ENCODE data around the gene PRKN.

Gene PRKN

GRCh38 chr6:162325826-162326225 lies 401.7 kb downstream of the PRKN start:
- Histone ChIP-seq H3K27ac (ENCODE audit: insufficient read depth, low read depth, low read length, poor library complexity, severe bottlenecking) (no peak overlapping the region), H3K4me1 (ENCODE audit: control insufficient read depth, insufficient read depth, low read length) (no peaks in the 10 kb centered on the region), H3K27me3 (ENCODE audit: control insufficient read depth, insufficient read depth, low read length, poor library complexity, severe bottlenecking) (no peaks in the 10 kb centered on the region), H3K9me3 (ENCODE audit: control insufficient read depth, low read length) (peaks cover 3% of the 10 kb centered on the region), H3K36me3 (ENCODE audit: control insufficient read depth, insufficient read depth, low read length) (no peaks in the 10 kb centered on the region), H3K4me3 (ENCODE audit: insufficient read depth, low read depth, low read length) (no peak overlapping the region)
- WGBS, 2 experiments, result 93% methylated on average over 3 of the region's 4 CpGs

GRCh38 chr6:162325051-162325450 lies 402.5 kb downstream of the PRKN start:
- H3K4me1 ChIP-seq (ENCODE audit: control insufficient read depth, insufficient read depth, low read length), result no peaks in the 10 kb centered on the region
- no peak overlapping the region for H3K27ac ChIP-seq (ENCODE audit: insufficient read depth, low read depth, low read length, poor library complexity, severe bottlenecking)
- peaks cover 3% of the 10 kb centered on the region for H3K9me3 ChIP-seq (ENCODE audit: control insufficient read depth, low read length)
- no peaks in the 10 kb centered on the region for H3K36me3 ChIP-seq (ENCODE audit: control insufficient read depth, insufficient read depth, low read length)
- H3K27me3 ChIP-seq (ENCODE audit: control insufficient read depth, insufficient read depth, low read length, poor library complexity, severe bottlenecking), result no peaks in the 10 kb centered on the region
- H3K4me3 ChIP-seq (ENCODE audit: insufficient read depth, low read depth, low read length), result no peak overlapping the region
- WGBS, 2 experiments, result 93 to 98% methylated on average over 4 of the region's 4 CpGs

GRCh38 chr6:162315291-162315690 lies 412.3 kb downstream of the PRKN start:
- H3K4me1 ChIP-seq (ENCODE audit: control insufficient read depth, insufficient read depth, low read length), result no peaks in the 10 kb centered on the region
- 88 to 100% methylated on average over 2 of the region's 3 CpGs for WGBS, 2 experiments
- no peak overlapping the region for H3K27ac ChIP-seq (ENCODE audit: insufficient read depth, low read depth, low read length, poor library complexity, severe bottlenecking)
- no peaks in the 10 kb centered on the region for H3K36me3 ChIP-seq (ENCODE audit: control insufficient read depth, insufficient read depth, low read length)
- no peak overlapping the region for H3K4me3 ChIP-seq (ENCODE audit: insufficient read depth, low read depth, low read length)
- H3K9me3 ChIP-seq (ENCODE audit: control insufficient read depth, low read length), result no peaks in the 10 kb centered on the region
- no peaks in the 10 kb centered on the region for H3K27me3 ChIP-seq (ENCODE audit: control insufficient read depth, insufficient read depth, low read length, poor library complexity, severe bottlenecking)

- no peaks in the 10 kb centered on the region for H3K27me3 ChIP-seq (ENCODE audit: control insufficient read depth, insufficient read depth, low read length, poor library complexity, severe bottlenecking)
- H3K36me3 ChIP-seq (ENCODE audit: control insufficient read depth, insufficient read depth, low read length), result no peaks in the 10 kb centered on the region
- WGBS, 2 experiments, result 98 to 100% methylated on average over 4 of the region's 4 CpGs
These were observed 413.5 kb downstream of the PRKN start for GRCh38 chr6:162313922-162314660.

GRCh38 chr6:162307865-162308264 lies 419.7 kb downstream of the PRKN start:
- Histone ChIP-seq H3K9me3 (ENCODE audit: control insufficient read depth, low read length) (no peaks in the 10 kb centered on the region), H3K4me1 (ENCODE audit: control insufficient read depth, insufficient read depth, low read length) (no peaks in the 10 kb centered on the region), H3K27ac (ENCODE audit: insufficient read depth, low read depth, low read length, poor library complexity, severe bottlenecking) (no peak overlapping the region), H3K36me3 (ENCODE audit: control insufficient read depth, insufficient read depth, low read length) (no peaks in the 10 kb centered on the region), H3K27me3 (ENCODE audit: control insufficient read depth, insufficient read depth, low read length, poor library complexity, severe bottlenecking) (no peaks in the 10 kb centered on the region), H3K4me3 (ENCODE audit: insufficient read depth, low read depth, low read length) (no peak overlapping the region)
- 75 to 76% methylated on average over 5 of the region's 5 CpGs for WGBS, 2 experiments

More at GRCh38 chr6:162313922-162314660, 413.5 kb downstream of the PRKN start:
- no peak overlapping the region for H3K4me3 ChIP-seq (ENCODE audit: insufficient read depth, low read depth, low read length)
- no peaks in the 10 kb centered on the region for H3K4me1 ChIP-seq (ENCODE audit: control insufficient read depth, insufficient read depth, low read length)
- H3K9me3 ChIP-seq (ENCODE audit: control insufficient read depth, low read length), result no peaks in the 10 kb centered on the region
- H3K27ac ChIP-seq (ENCODE audit: insufficient read depth, low read depth, low read length, poor library complexity, severe bottlenecking), result no peak overlapping the region

GRCh38 chr6:162306616-162307015 lies 420.9 kb downstream of the PRKN start:
- no peak overlapping the region for H3K4me3 ChIP-seq (ENCODE audit: insufficient read depth, low read depth, low read length)
- 96 to 97% methylated on average over 7 of the region's 7 CpGs for WGBS, 2 experiments
- H3K27me3 ChIP-seq (ENCODE audit: control insufficient read depth, insufficient read depth, low read length, poor library complexity, severe bottlenecking), result no peaks in the 10 kb centered on the region

GRCh38 chr6:162301128-162301527 lies 426.4 kb downstream of the PRKN start:
- no peaks in the 10 kb centered on the region for H3K4me1 ChIP-seq (ENCODE audit: control insufficient read depth, insufficient read depth, low read length)
- 94% methylated on average over 6 of the region's 6 CpGs for WGBS, 2 experiments
- H3K9me3 ChIP-seq (ENCODE audit: control insufficient read depth, low read length), result no peaks in the 10 kb centered on the region
- H3K27me3 ChIP-seq (ENCODE audit: control insufficient read depth, insufficient read depth, low read length, poor library complexity, severe bottlenecking), result no peaks in the 10 kb centered on the region
- no peak overlapping the region for H3K4me3 ChIP-seq (ENCODE audit: insufficient read depth, low read depth, low read length)
- no peaks in the 10 kb centered on the region for H3K36me3 ChIP-seq (ENCODE audit: control insufficient read depth, insufficient read depth, low read length)
- H3K27ac ChIP-seq (ENCODE audit: insufficient read depth, low read depth, low read length, poor library complexity, severe bottlenecking), result no peak overlapping the region

More at GRCh38 chr6:162306616-162307015, 420.9 kb downstream of the PRKN start:
- Histone ChIP-seq H3K4me1 (ENCODE audit: control insufficient read depth, insufficient read depth, low read length) (no peaks in the 10 kb centered on the region), H3K36me3 (ENCODE audit: control insufficient read depth, insufficient read depth, low read length) (no peaks in the 10 kb centered on the region), H3K27ac (ENCODE audit: insufficient read depth, low read depth, low read length, poor library complexity, severe bottlenecking) (no peak overlapping the region), H3K9me3 (ENCODE audit: control insufficient read depth, low read length) (no peaks in the 10 kb centered on the region)

- Histone ChIP-seq H3K4me1 (ENCODE audit: control insufficient read depth, insufficient read depth, low read length) (no peaks in the 10 kb centered on the region), H3K27ac (ENCODE audit: insufficient read depth, low read depth, low read length, poor library complexity, severe bottlenecking) (no peak overlapping the region), H3K4me3 (ENCODE audit: insufficient read depth, low read depth, low read length) (no peak overlapping the region), H3K27me3 (ENCODE audit: control insufficient read depth, insufficient read depth, low read length, poor library complexity, severe bottlenecking) (no peaks in the 10 kb centered on the region), H3K9me3 (ENCODE audit: control insufficient read depth, low read length) (no peaks in the 10 kb centered on the region), H3K36me3 (ENCODE audit: control insufficient read depth, insufficient read depth, low read length) (no peaks in the 10 kb centered on the region)
- WGBS, 2 experiments, result 72 to 77% methylated on average over 4 of the region's 4 CpGs
These were observed 433.5 kb downstream of the PRKN start for GRCh38 chr6:162294029-162294428.

- no peak overlapping the region for H3K4me3 ChIP-seq (ENCODE audit: insufficient read depth, low read depth, low read length)
- no peaks in the 10 kb centered on the region for H3K4me1 ChIP-seq (ENCODE audit: control insufficient read depth, insufficient read depth, low read length)
- H3K36me3 ChIP-seq (ENCODE audit: control insufficient read depth, insufficient read depth, low read length), result no peaks in the 10 kb centered on the region
- H3K27ac ChIP-seq (ENCODE audit: insufficient read depth, low read depth, low read length, poor library complexity, severe bottlenecking), result no peak overlapping the region
- H3K27me3 ChIP-seq (ENCODE audit: control insufficient read depth, insufficient read depth, low read length, poor library complexity, severe bottlenecking), result no peaks in the 10 kb centered on the region
- H3K9me3 ChIP-seq (ENCODE audit: control insufficient read depth, low read length), result no peaks in the 10 kb centered on the region
- 79 to 96% methylated on average over 2 of the region's 2 CpGs for WGBS, 2 experiments
These were observed 434.7 kb downstream of the PRKN start for GRCh38 chr6:162292915-162293314.

GRCh38 chr6:162290846-162291465 lies 436.6 kb downstream of the PRKN start:
- no peaks in the 10 kb centered on the region for H3K36me3 ChIP-seq (ENCODE audit: control insufficient read depth, insufficient read depth, low read length)
- WGBS, 2 experiments, result 91 to 96% methylated on average over 5 to 6 of the region's 6 CpGs
- no peaks in the 10 kb centered on the region for H3K9me3 ChIP-seq (ENCODE audit: control insufficient read depth, low read length)
- H3K4me3 ChIP-seq (ENCODE audit: insufficient read depth, low read depth, low read length), result no peak overlapping the region
- no peaks in the 10 kb centered on the region for H3K4me1 ChIP-seq (ENCODE audit: control insufficient read depth, insufficient read depth, low read length)
- no peak overlapping the region for H3K27ac ChIP-seq (ENCODE audit: insufficient read depth, low read depth, low read length, poor library complexity, severe bottlenecking)
- H3K27me3 ChIP-seq (ENCODE audit: control insufficient read depth, insufficient read depth, low read length, poor library complexity, severe bottlenecking), result no peaks in the 10 kb centered on the region
